NCI-H146 (cell line): Measurements from ENCODE around the gene FRMD5.
"Not testable (repeated sequence)": the region's sequence is repeated elsewhere in the genome, so short reads cannot be mapped to it uniquely, and the experiment has no call there.

ENCODE experiments used
- DNase-seq: peaks from one replicate; lab custom pipeline; 2025; lab: John Stamatoyannopoulos, UW

FRMD5 gene

DNA sequence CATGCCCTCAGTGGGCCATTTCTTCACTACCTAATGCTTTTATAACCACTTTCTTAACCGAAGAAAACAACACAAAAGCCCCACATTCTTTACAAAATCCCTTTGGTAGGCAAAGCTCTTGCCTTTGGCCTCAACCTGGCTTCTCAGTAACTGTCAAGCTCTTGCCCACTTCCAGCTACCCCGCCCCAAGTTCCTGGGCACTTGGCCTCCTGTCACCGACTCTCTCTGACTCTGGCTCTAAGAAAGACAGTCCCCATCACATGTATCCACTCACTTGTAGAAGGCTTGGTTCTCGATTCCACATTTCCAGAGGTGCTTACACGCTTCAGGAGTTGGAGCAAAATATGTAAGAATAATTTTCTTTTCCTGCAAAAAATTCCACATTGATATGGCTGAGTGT, 307.2 kb downstream of the FRMD5 start:
- DNase-seq = no peak

DNA sequence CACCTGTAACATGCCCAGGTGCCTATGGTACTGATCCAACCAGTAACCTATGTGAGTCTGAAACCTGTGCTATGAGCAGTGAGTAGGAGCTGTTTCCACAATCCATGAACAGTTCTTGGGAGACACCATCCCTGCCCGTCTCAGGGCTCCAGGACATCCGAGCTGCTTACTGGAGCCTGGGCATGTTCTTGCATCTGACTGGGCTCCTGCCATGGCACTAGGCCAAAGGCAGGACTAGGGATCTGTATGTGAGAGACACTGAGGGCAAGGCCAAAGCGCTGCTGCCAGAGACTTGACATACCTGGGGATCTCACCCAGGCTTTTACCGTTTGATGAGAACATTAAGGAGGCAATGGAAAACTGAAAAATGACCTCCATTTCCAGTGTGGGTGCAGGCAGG, 308.5 kb downstream of the FRMD5 start:
- DNase-seq = no peak

DNA sequence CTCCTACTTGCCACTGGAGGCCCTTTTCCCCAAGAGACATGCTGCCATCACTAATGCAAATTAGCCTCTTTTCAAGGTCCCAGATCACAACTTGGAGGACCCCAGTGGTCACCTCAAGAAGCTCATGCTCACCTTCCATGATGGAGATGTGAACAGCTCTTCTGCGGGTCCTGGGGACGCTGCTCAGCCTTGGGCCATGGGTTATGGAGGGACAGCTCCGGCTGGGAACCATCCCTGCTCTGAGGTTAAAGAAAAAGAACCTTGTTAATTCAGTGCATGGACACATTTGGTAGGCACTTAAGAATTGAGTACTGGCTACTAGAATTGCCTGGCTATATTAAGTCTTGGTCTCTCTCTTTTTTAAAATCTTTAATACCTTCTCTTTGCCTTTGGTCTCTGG, 311.5 kb downstream of the FRMD5 start:
- no peak for DNase-seq

DNA sequence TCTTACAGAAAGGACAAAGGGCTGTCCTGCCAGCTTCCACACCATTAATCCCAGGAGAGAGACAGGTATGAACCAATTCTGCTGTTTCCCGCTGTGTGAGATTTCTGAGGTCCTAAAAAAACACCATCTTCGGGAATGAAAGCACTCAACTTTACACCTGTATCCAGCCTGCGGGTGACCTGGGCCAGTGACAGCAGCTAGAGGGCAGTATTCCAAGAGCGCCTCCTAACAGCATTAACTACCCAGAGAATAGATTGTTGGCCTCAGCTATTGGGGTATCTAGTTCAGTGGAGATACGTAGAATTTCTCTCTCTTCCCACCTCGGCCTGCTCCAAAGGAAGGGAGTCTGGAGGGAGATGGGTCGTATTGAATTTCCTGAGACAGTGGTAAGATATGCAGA, 313.1 kb downstream of the FRMD5 start:
- DNase-seq = peak; percentile 9

DNA sequence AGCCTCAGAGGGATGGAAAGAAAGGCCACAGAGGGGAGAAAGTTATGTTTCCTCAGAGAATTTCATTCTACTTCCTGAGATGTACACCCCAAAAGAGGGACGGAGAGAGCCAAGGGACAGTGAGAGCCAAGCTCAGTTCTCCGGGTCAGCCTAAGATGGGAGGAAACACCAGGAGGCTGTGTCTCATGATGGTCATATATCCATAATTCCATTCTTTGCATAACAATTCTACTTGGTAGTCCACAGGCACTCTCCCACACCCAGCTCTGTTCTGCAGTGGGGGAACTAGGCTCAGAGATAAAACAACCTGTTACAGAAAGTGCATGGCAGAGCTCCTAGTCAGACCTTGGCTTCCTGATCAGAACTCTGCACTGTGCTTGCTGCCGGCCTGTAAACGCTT, 313.8 kb downstream of the FRMD5 start:
- no peak for DNase-seq

DNA sequence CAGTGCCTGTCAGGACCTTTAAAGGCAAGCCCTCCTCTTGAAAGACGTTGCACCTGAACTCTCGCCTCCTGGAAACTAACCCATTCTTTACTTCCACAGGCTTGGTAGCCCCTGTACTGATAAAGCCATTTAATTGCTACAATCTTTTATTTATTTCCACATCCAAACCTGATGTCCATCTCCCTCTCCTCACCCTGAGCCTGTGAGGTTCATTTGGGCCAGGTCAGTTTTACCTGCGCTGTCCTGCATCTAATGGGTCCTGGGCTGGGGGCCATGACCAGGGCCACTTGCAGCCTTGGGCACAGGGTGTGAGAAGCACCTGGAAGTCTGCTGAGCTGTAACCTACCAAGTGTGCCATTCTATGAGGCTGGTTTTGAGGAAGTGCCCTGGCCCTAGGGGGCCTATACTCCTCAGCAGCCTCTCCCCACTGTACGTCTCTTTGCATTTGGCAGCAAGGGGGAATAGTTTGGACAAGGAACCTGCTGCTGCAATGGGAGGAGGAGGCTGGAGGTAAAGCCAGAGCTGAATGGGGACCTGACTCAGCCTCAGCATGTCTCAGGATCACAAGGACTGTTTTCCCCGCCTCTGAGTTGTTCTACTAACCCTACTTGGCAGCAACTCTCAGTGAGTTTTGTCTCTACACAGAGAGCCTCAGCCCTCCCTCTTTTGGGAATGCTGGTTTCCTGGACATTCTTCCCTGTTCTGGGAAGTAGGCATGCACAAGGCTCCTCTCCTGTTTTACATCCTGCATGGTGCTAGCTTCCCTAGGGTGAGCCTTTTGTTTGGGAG, 314.5 kb downstream of the FRMD5 start:
- DNase-seq = no peak

DNA sequence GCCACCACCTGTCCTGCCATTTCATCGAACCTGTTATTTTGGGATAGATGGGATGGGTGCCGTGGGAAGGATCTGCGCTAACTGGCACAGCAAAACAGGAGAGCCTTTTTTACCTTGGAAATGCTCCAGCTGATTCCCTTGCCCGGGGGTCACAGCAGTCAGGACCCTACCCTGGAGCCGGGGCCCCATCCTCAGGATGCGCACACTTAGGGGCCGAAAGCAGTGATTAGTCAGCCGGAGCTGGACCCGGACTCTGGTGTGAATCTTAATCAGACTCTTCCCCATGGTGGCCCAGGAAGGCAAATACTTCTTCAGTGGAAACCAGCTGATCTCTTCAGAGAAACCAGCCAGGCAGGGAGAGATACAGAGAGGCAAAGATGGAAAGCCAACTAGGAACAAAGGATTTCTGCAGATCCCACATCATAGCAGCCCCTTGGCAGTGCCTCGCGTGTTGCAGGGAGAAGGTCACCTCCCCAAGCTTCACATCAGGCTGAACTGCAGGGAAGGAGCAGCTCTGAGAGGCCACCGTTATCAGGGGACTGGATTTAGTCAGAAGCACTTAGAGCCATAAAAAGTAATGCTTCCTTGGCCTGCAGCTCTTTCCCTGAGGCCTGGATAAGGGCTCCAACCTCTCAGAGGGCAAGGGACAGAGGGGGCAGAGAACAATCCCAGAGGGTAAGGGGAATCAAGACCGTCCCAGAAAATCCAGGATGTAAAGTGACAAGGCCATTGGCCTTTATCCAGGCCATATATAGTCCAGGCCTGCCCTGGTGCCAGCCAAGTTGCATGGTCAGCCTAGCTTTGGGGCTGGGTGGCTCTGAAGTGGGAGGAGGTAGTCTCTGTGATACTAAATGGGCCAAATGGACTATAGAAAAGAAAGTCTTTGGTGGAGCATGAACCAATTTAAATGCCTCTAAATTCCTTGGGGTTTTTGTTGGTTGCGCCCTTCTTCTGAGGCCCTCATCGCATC, 315.4 kb downstream of the FRMD5 start:
- no peak for DNase-seq

DNA sequence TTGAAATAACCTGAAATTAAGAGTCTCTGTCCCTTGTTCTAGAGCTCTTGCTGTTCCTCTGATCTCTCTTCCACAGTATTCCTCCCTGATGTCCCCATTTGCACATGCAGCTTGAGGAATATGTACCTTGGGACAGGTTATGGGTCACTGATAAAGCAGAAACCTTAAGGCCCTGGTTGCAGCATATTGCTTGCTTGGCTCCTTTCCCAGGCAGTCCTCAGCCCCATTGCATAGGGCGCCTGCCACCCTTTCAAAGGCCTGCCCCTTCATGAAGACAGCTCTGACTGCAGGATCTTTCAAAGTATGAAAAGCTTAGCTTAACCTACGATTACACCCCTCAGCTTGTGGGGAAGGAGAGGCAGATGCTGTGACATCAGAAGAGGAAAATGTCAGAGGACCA, 316.6 kb downstream of the FRMD5 start:
- no peak for DNase-seq

DNA sequence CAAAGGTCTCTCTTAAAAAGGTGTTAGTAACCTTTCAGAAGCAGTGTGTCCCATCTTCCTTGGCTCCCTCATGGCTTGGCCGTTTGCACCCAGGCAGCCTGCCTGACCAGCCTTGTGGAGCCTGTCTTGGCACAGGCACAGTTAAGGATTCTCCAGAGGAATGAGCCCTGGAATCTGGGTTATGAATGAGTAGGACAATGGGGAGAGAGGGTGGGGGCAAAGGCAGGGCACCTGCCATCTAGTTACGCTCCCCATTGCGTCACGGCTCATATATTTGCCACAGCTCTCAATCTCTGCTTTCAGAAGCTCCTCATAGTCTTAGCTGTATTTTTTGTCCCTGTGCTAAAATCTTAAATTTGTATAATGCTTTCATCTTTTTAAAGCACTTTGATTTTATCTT, 317.7 kb downstream of the FRMD5 start:
- no peak for DNase-seq

DNA sequence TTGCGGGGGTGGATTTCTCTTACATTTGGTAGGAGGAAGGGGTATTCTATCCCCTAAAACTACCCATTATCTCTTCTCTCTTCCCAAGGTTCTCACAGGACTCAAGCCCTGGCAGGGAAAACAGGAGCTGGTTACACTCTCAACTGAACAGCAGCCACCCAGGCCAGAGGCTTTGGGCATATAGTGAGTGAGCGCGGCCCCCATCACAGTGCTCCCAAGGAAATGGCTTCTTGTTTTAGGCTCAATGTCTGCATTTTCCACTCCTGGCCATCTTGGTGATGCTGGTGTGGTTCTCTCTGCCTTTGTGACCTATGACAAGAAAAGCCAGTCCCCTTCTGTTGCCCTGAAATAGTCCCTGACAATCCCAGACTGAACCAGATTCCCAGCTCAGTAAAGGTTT, 318.2 kb downstream of the FRMD5 start:
- no peak for DNase-seq

DNA sequence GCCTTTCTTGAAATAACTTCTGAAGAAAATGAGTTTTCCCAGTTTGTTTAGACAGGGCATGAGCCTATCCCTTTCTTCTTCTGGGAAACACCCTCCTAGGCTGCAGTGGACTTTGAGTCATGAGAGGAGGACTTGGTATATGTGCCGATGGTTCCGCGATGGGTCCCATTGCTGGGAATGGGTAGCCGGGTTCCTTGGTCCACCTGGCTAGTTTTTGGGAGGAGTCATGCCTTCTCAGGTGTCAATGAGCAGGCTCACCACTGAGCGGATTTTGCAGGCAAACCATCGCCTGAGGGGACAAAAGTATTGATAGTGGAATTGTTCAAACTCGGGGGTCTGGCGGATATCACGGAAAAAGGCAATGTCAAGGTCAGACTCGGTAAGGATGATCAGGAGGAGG, 321.4 kb downstream of the FRMD5 start:
- no peak for DNase-seq

DNA sequence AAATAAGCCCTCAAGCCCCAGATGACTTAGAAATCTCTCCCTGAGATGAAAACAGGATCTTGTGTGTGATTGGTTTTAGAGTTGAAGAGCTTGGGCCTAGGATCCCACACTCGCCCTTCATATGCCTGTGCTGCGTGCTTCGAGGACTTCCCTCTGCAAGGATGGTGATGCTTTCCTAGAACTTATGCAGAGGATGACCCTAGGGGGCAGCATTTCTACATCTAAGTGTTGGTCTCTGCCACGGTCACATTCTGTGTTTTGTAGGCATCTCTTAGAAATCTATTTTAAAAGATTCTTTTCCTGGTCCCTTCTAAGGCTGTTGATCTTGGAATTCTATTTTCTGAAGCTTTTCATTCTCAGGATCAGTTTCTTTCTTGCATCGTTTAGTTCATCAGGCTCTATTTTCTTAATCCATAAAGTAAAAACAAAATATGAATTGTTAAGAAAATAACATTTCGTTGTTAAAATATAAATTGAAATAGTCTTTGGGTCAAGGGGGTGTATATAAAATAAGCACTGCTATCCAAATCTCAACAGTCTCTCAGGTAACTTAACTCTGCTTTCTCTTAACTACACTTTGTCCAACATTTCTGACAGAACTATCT, 322.6 kb downstream of the FRMD5 start:
- peak; percentile 42 for DNase-seq

DNA sequence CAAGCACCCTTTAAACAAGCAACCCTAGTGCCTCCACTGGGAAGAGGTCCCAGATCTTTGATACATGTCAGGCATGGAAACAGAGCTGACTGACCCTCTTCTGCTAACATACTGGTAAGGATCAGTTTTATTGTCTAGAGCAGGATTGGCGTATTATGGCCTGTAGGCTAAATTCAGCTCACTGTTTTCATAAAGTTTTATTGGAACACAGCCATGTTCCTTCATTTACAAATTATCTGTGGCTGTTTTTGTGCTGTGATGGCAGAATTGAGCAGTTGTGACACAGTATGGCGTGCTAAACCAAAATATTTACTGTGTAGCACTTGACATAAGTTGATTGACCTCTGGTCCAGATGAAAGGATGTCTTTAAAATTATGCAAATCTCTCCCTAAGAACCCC, 323.2 kb downstream of the FRMD5 start:
- DNase-seq = no peak

DNA sequence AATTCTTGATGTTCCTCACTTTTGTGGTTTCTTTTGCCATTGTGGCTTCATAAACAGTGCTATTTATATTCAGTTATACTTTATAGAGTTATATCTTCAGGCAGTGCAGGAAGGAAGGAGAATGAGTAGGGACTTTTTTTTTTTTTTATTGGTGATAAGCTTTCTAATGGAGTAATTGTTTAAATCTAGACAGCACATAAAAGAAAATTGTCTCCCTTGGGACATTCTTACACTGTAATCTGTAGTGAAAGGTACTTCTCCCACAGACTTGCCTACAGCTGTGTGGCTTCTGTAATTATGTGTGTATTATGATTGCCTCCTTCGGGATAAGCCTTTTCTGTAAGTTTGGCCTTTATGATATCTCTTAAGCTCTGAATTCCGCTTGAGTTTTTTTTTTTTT, 326.7 kb downstream of the FRMD5 start:
- DNase-seq = no peak

DNA sequence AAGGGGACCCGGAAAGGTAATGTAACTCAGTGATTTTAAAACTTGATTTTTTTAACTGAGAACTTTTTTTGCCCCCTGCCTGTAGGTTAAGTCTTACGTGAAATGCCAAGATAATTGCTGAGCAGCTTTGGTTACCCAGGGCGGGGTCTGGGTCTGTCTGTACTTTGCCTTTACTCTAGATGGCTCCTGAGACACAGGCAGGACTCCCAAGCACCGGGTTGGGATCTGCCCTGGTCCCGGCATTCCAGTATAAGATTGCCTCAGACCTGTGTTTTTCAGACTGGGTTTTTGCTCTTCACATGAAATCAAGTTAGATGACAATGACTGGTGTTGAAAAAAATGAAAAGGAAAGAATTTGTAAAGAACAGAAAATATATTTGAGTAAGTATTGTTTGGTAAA, 328.0 kb downstream of the FRMD5 start:
- no peak for DNase-seq

DNA sequence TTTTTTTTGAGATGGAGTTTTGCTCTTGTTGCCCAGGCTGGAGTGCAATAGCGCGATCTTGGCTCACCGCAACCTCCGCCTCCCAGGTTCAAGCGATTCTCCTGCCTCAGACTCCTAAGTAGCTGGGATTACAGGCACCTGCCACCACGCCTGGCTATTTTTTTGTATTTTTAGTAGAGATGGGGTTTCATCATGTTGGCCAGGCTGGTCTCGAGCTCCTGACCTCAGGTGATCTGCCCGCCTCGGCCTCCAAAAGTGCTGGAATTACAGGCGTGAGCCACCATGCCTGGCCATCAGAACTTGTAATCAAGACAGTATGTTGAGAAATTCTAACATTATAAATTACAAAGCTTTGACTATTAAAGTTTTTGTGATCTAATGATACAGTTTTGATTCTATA, 328.4 kb downstream of the FRMD5 start:
- not testable (repeated sequence) for DNase-seq

DNA sequence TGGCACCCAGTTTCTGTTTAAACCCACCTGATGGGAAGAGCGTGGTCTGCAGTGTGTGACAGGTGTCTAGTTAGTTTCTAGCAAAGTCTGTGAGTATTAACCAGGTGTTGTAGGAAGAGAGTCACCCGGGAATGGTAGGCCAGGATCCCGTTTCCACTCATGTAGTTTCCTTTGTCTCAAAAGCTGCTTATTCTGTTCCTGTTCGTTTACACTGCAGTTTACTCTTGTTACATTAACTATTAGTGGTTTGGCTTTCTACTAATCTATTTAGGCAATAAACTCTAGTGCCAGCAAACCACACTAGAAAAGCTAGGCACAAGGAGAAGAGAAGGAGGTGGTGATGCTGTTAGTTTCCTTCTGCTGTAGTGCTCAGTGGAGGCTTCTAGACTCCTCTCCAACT, 335.5 kb downstream of the FRMD5 start:
- no peak for DNase-seq

DNA sequence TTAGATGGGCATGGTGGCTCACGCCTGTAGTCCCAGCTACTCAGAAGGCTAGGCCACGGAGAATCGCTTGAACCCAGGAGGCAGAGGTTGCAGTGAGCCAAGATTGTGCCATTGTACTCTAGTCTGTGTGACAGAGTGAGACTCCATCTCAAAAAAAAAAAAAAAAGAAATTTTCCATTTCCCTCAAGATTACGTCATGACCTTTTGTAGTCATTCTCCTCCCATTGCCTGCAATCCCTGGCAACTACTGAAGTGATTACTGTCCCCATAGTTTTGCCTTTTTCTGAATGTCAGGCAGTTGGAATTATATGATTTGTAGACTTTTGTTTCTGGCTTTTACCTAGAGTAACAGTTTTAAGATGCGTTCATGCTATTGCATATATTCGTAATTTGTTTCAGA, 340.3 kb downstream of the FRMD5 start:
- DNase-seq = no peak

DNA sequence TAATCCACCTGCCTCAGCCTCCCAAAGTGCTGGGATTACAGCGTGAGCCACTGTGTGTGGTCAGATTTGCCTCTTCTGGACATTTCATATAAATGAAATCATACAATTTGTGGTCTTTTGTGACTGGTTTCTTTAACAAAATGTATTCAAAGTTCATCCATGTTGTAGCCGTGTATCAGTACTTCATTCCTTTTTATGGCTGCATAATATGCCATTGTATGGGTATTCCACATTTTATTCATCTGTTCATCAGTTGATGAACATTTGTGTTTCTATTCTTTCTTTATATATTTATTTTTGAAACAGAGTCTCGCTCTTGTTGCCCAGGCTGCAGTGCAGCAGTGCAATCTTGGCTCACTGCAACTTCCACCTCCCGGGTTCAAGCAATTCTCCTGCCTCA, 342.5 kb downstream of the FRMD5 start:
- DNase-seq = no peak

DNA sequence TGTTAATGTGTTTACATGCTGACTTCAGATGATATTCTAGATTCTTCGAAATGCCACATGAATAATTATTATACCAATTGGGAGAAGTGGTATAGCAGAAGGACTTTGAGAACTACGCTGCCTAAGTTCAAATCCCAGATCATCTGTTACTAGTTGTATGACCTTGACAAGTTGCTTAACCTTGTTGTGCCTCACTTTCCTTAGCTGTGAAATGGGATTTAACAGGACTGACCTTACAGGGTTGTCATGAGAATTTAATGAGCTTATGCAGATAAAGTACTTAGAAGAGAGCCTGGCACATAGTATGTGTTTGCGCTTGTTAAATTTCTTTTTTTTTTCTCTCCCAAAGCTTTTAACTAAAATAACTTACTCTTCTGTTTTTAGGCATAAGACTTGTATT, 343.8 kb downstream of the FRMD5 start:
- DNase-seq = no peak

DNA sequence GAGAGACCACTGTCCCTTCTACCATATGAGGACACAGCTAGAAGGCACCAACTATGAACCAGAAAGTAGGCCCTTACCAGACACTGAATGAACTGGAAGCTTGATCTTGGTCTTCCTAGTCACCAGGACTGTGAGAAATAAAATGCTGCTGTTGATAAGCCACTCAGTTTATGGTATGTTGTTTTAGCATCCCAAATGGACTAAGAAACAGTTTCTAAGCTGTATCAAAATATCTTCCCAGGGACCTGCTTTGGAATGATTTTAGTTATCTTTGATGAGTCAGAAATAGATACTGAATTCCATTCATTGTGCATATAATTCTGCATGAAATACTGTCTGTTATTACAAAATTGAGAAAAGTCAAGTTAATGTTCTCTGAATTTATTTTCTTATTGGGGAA, 349.6 kb downstream of the FRMD5 start:
- DNase-seq = no peak

DNA sequence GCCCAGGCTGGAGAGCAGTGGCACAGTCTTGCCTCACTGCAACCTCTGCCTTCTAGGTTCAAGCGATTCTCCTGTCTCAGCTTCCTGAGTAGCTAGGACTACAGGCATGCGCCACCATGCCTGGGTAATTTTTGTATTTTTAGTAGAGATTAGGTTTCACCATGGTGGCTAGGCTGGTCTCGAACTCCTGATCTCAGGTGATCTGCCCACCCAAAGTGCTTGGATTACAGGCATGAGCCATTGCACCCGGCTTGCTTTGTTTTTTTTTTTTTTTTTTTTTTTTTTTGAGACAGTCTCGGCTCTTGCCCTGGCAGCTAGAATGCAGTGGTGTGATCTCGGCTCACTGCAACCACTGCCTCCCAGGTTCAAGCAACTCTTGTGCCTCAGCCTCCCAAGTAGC, 362.6 kb downstream of the FRMD5 start:
- DNase-seq = not testable (repeated sequence)

DNA sequence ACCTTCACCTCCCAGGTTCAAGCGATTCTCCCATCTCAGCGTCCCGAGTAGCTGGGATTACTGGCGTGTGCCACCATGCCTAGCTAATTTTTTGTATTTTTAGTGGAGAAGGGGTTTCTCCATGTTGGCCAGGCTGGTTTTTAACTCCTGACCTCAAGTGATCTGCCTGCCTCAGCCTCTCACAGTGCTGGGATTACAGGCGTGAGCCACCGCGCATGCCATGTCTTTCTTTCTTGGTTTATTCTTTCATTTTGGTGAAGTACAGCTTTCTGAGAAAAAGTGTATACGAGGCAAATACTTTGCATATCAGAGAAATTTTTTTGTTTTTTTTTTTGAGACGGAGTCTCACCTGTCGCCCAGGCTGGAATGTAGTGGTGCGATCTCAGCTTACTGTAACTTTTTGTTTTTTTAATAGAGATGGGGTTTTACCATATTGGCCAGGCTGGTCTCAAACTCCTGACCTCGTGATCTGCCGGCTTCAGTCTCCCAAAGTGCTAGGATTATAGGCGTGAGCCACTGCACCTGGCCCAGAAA, 363.5 kb downstream of the FRMD5 start:
- DNase-seq = not testable (repeated sequence)
